A549 (cell line): ENCODE results near the gene UCKL1. TPM values are rescaled to one million over a fixed set of nuclear protein-coding genes. Genes with fewer than 3 reads are reported as not detected.

Source experiments
- ATAC-seq, 2 experiments: fragments of 200-7000 bp in 1 of 2; fragments of >200 bp in 1 of 2; cut with Nextera tagmentation in 1 of 2; cut with Tn5 transposase in 1 of 2; 3 replicates each; pipeline versions ENCODE4 v1.8.0 to v1.9.1; 2018 to 2020; ENCODE audit warnings: mild to moderate bottlenecking in 1 of 2, moderate library complexity in 1 of 2
- CTCF ChIA-PET: fragments of 300-600 bp; sonication (Branson Sonifier 250); formaldehyde crosslinking; extraction: SDS; loops from one replicate; lab custom pipeline; 2021; ENCODE audit warnings: antibody characterized with exemption, inconsistent platforms; lab: Yijun Ruan, JAX
- POLR2A ChIA-PET: fragments of 350-600 bp; formaldehyde crosslinking; extraction: SDS; loops from one replicate; lab custom pipeline; 2021; ENCODE audit warnings: antibody characterized with exemption, inconsistent platforms; lab: Yijun Ruan, JAX
- DNase-seq, 2 experiments: peaks; one replicate each; pipeline versions ENCODE4 v3.0.0 to v3.0.0-alpha.2; 2011 to 2016; ENCODE audit warnings: low read depth in 1 of 2, low spot score in 1 of 2
- FAIRE-seq: peaks from 2 replicates; lab custom pipeline; 2011; peaks lifted over from hg19 to GRCh38; lab: Jason Lieb, UNC
- H3K27ac ChIP-seq, 2 experiments: fragments of >200 bp; sonication (Bioruptor Twin); formaldehyde crosslinking; 3 replicates each; pipeline ENCODE4 v1.5.1; 2016 to 2017
- H3K4me1 ChIP-seq: fragments of >200 bp; sonication (Bioruptor Twin); formaldehyde crosslinking; 3 replicates; pipeline ENCODE4 v1.6.1; 2016
- H3K4me2 ChIP-seq: fragments of >200 bp; sonication (Bioruptor Twin); formaldehyde crosslinking; 3 replicates; pipeline ENCODE4 v1.6.1; 2016
- H3K4me3 ChIP-seq: fragments of >200 bp; sonication (Bioruptor Twin); formaldehyde crosslinking; 3 replicates; pipeline ENCODE4 v1.5.1; 2016
- H3K9me3 ChIP-seq: fragments of >200 bp; sonication (Bioruptor Twin); formaldehyde crosslinking; 3 replicates; pipeline ENCODE4 v1.6.1; 2016
- BHLHE40 ChIP-seq: IDR thresholded peaks from 2 replicates; pipeline ENCODE4 v1.6.1; 2012; ENCODE audit warnings: low read depth, low read length, inconsistent platforms
- CEBPB ChIP-seq, 2 experiments: fragments of >200 bp in 1 of 2; sonication (Bioruptor Twin) in 1 of 2; formaldehyde crosslinking in 1 of 2; IDR thresholded peaks; 2 replicates each; pipeline ENCODE4 v1.6.1; 2012 to 2016
- EHF ChIP-seq: fragments of 250-450 bp; sonication (Bioruptor Pico); IDR thresholded peaks from 2 replicates; pipeline ENCODE4 v1.5.0; 2020; ENCODE audit warnings: mild to moderate bottlenecking
- EHMT2 ChIP-seq: fragments of 200-600 bp; sonication (generic); IDR thresholded peaks from 2 replicates; pipeline ENCODE4 v1.6.1; 2016; ENCODE audit warnings: antibody characterized with exemption, low read depth, mild to moderate bottlenecking, moderate library complexity
- FOSB ChIP-seq: fragments of 250-450 bp; sonication (Bioruptor Pico); IDR thresholded peaks from 2 replicates; pipeline ENCODE4 v1.5.0; 2020; ENCODE audit warnings: mild to moderate bottlenecking, moderate library complexity
- HOXB13 ChIP-seq: fragments of 250-450 bp; sonication (Bioruptor Pico); IDR thresholded peaks from 2 replicates; pipeline ENCODE4 v1.5.0; 2020; ENCODE audit warnings: low read depth, mild to moderate bottlenecking, moderate library complexity
- MAFK ChIP-seq: fragments of 450-650 bp; IDR thresholded peaks from 2 replicates; pipeline ENCODE4 v1.6.1; 2014; ENCODE audit not compliant: partially characterized antibody
- MAX ChIP-seq: IDR thresholded peaks from 2 replicates; pipeline ENCODE4 v1.6.1; 2012
- MYC ChIP-seq: IDR thresholded peaks from 2 replicates; pipeline ENCODE4 v1.6.1; 2012; ENCODE audit warnings: mild to moderate bottlenecking, inconsistent platforms, low read length, improper control_type of control experiment, borderline replicate concordance
- NPAS2 ChIP-seq: fragments of 250-450 bp; sonication (Bioruptor Pico); IDR thresholded peaks from 2 replicates; pipeline ENCODE4 v1.8.0; 2022; ENCODE audit warnings: mild to moderate bottlenecking, moderate library complexity, borderline replicate concordance
- POLR2A ChIP-seq: IDR thresholded peaks from 2 replicates; pipeline ENCODE4 v1.6.1; 2012; ENCODE audit warnings: mild to moderate bottlenecking, low read length
- POLR2AphosphoS2 ChIP-seq: conservative IDR thresholded peaks from 2 replicates; pipeline ENCODE4 v1.6.1; 2012; ENCODE audit warnings: low read length, improper control_type of control experiment, inconsistent platforms
- RAD21 ChIP-seq, 2 experiments: fragments of >200 bp in 1 of 2; sonication (Bioruptor Twin) in 1 of 2; formaldehyde crosslinking in 1 of 2; IDR thresholded peaks in 1 of 2; conservative IDR thresholded peaks in 1 of 2; 2 replicates in 1 of 2; 3 replicates in 1 of 2; pipeline ENCODE4 v1.6.1; 2012 to 2018; ENCODE audit warnings: inconsistent platforms in 1 of 2
- REST ChIP-seq: fragments of 200-600 bp; sonication (generic); IDR thresholded peaks from 2 replicates; pipeline ENCODE4 v1.6.1; 2016; ENCODE audit warnings: antibody characterized with exemption, mild to moderate bottlenecking, moderate library complexity
- TP53 ChIP-seq: fragments of 250-450 bp; sonication (Bioruptor Pico); IDR thresholded peaks from 2 replicates; pipeline ENCODE4 v1.5.0; 2021; ENCODE audit warnings: mild to moderate bottlenecking, moderate library complexity
- USF2 ChIP-seq: fragments of 450-650 bp; IDR thresholded peaks from 2 replicates; pipeline ENCODE4 v1.6.1; 2014; ENCODE audit warnings: antibody characterized with exemption
- WGBS: methylation state at CpG from one replicate; pipeline ENCODE4 v1.1.6; 2017; ENCODE audit errors: missing lambda C conversion rate; 5-methylcytosine and 5-hydroxymethylcytosine counted together
- polyA plus RNA-seq, 4 experiments: library from polyadenylated mRNA; depleted of rRNA in 3 of 4; stranded (reverse); fragments of >200 nt; fragmentation: RNase III in 1 of 4; extraction: RNeasy Plus Mini Kit Qiagen cat#74134 plus additional on column Dnase treatment in 1 of 4; gene quantifications; 2 replicates in 3 of 4; 3 replicates in 1 of 4; pipeline ENCODE4 v1.2.3, GENCODE V29; 2011 to 2017

The UCKL1 gene
- polyA plus RNA-seq, 2 of the 4 experiments (the other 2 are of a cell fraction), result 19.1 to 30.4 TPM

- DNase-seq (no peak), ATAC-seq (no peak)
- 91% methylated on average over 10 of the region's 10 CpGs for WGBS
- TF ChIP-seq HOXB13, result no peak
- TF ChIP-seq, all 56 proteins: peak for 0
- H3K4me3 ChIP-seq, result no peak overlapping the region
- POLR2A ChIA-PET, result no interaction called here
- H3K4me1 ChIP-seq, result peaks cover 12% of the 10 kb centered on the region
- CTCF ChIA-PET, result no interaction called here
- FAIRE-seq, result no peak
- no peak overlapping the region for H3K27ac ChIP-seq
- H3K9me3 ChIP-seq, result no peaks in the 10 kb centered on the region
- no peak overlapping the region for H3K4me2 ChIP-seq
These were observed 57.2 kb downstream of the UCKL1 start for GRCh38 chr20:63898882-63899558.

- POLR2A ChIA-PET, result no interaction called here
- DNase-seq, result no peak
- TF ChIP-seq TP53 (CRISPR knock-in tag) (no peak), EHF (no peak), MYC (no peak), POLR2A (no peak), FOSB (CRISPR knock-in tag) (no peak), EHMT2 (no peak), USF2 (no peak), RAD21 (conservative IDR thresholded peaks at IDR 0.05 in 1 of 2, IDR thresholded peaks at IDR 0.05 in 1 of 2) (no peak), POLR2AphosphoS2 (no peak), NPAS2 (no peak), CEBPB (IDR thresholded peaks at IDR 0.05) (no peak), REST (no peak), MAFK (no peak)
- TF ChIP-seq, all 56 proteins: peak for 0
- H3K27ac ChIP-seq, result no peak overlapping the region
- H3K4me3 ChIP-seq, result no peak overlapping the region
- H3K4me2 ChIP-seq, result no peak overlapping the region
- 95% methylated on average over 6 of the region's 6 CpGs for WGBS
- FAIRE-seq, result no peak
- no peak for ATAC-seq
- CTCF ChIA-PET, result interaction anchor here (1.2 kb wide), 1 partner anchor 222 kb away, joined by 3 read pairs; no protein-coding TSS in a partner anchor
- H3K4me1 ChIP-seq, result peaks cover 12% of the 10 kb centered on the region
- no peaks in the 10 kb centered on the region for H3K9me3 ChIP-seq
These were observed 58.1 kb downstream of the UCKL1 start for GRCh38 chr20:63897978-63898561.

- Histone ChIP-seq H3K4me3 (peak overlapping the region; percentile 65), H3K4me1 (peaks cover 12% of the 10 kb centered on the region), H3K27ac (peak overlapping the region; percentile 82 to 96; a peak in 4 of 6 replicates), H3K9me3 (no peaks in the 10 kb centered on the region), H3K4me2 (peak overlapping the region; percentile 83)
- DNase-seq (peak in 1 of 2 experiments; percentile 21), ATAC-seq (peak in 1 of 2 experiments; percentile 44; a peak in 3 of 6 replicates), FAIRE-seq (no peak)
- WGBS, result 23% methylated on average over 18 of the region's 18 CpGs
- TF ChIP-seq POLR2AphosphoS2 (no peak), MAX (0 out of 2 replicates have a peak, but pooled peaks have one; percentile 8), BHLHE40 (peak; percentile 23; the same call in 1 of the 2 replicates)
- ChIA-PET POLR2A (interaction anchor here (2.3 kb wide), 1 partner anchor 32 kb away, joined by 14 read pairs; the partner anchor contains the start of gene TPD52L2), CTCF (interaction anchor here (1.0 to 1.6 kb wide), 7 partner anchors 10 to 224 kb away, joined by 3 to 8 read pairs (median 4); partner anchors contain the start of genes PRPF6 and TPD52L2)
These were observed 59.7 kb downstream of the UCKL1 start for GRCh38 chr20:63896264-63897105.
